H9 (cell line): Measurements from ENCODE around the gene ATP6AP1. TPM values are rescaled to one million over a fixed set of nuclear protein-coding genes. Genes with fewer than 3 reads are reported as not detected.
A peak's percentile ranks its signal among the peaks of the same experiment; 100 is the strongest.
"Not testable (repeated sequence)": the region's sequence is repeated elsewhere in the genome, so short reads cannot be mapped to it uniquely, and the experiment has no call there.

Experiments
- DNase-seq: peaks from one replicate; pipeline ENCODE4 v3.0.0-alpha.2; 2017
- H2AFZ ChIP-seq: one replicate; pipeline ENCODE4 v1.6.1; 2013; ENCODE audit warnings: mild to moderate bottlenecking, low read length, control low read depth, moderate library complexity
- H2AK5ac ChIP-seq: 2 replicates; pipeline ENCODE4 v1.6.1; 2013; ENCODE audit warnings: low read length, control low read depth, mixed read lengths; ENCODE audit not compliant: insufficient read length
- H2BK120ac ChIP-seq: one replicate; pipeline ENCODE4 v1.6.1; 2013; ENCODE audit warnings: low read depth, mild to moderate bottlenecking, low read length, control low read depth, inconsistent platforms; ENCODE audit not compliant: poor library complexity, severe bottlenecking
- H2BK12ac ChIP-seq: 2 replicates; pipeline ENCODE4 v1.6.1; 2013; ENCODE audit warnings: low read length, control low read depth, mixed read lengths, low read depth; ENCODE audit not compliant: insufficient read length
- H2BK15ac ChIP-seq: 2 replicates; pipeline ENCODE4 v1.6.1; 2013; ENCODE audit warnings: low read depth, low read length, control low read depth
- H2BK20ac ChIP-seq: one replicate; pipeline ENCODE4 v1.6.1; 2013; ENCODE audit warnings: low read depth, mild to moderate bottlenecking, low read length, control low read depth, inconsistent platforms; ENCODE audit not compliant: poor library complexity, severe bottlenecking
- H2BK5ac ChIP-seq: 2 replicates; pipeline ENCODE4 v1.6.1; 2013; ENCODE audit warnings: low read length, control low read depth, mixed read lengths; ENCODE audit not compliant: insufficient read length
- H3K14ac ChIP-seq: 2 replicates; pipeline ENCODE4 v1.6.1; 2013; ENCODE audit warnings: low read length, control low read depth; ENCODE audit not compliant: insufficient read depth
- H3K18ac ChIP-seq: 2 replicates; pipeline ENCODE4 v1.6.1; 2013; ENCODE audit warnings: low read depth, mild to moderate bottlenecking, mixed read lengths, low read length, control low read depth; ENCODE audit not compliant: insufficient read length
- H3K23ac ChIP-seq: 2 replicates; pipeline ENCODE4 v1.6.1; 2013; ENCODE audit warnings: low read length, control low read depth, mixed read lengths, low read depth; ENCODE audit not compliant: insufficient read length
- H3K23me2 ChIP-seq: 2 replicates; pipeline ENCODE4 v1.6.1; 2013; ENCODE audit warnings: low read depth, mild to moderate bottlenecking, mixed read lengths, low read length, control low read depth; ENCODE audit not compliant: insufficient read length, poor library complexity, severe bottlenecking
- H3K27ac ChIP-seq: 2 replicates; pipeline ENCODE4 v1.5.1; 2013; ENCODE audit warnings: low read length, control low read depth, mixed read lengths, low read depth; ENCODE audit not compliant: insufficient read length
- H3K27me3 ChIP-seq: 2 replicates; pipeline ENCODE4 v1.6.1; 2013; ENCODE audit warnings: low read length, control low read depth, inconsistent platforms; ENCODE audit not compliant: insufficient read depth
- H3K4ac ChIP-seq: 2 replicates; pipeline ENCODE4 v1.6.1; 2013; ENCODE audit warnings: low read depth, mild to moderate bottlenecking, control low read depth, inconsistent platforms, low read length, moderate library complexity
- H3K4me1 ChIP-seq: 2 replicates; pipeline ENCODE4 v1.6.1; 2013; ENCODE audit warnings: low read length, control low read depth, inconsistent platforms; ENCODE audit not compliant: insufficient read depth
- H3K4me2 ChIP-seq: 2 replicates; pipeline ENCODE4 v1.6.1; 2013; ENCODE audit warnings: low read length, control low read depth, mixed read lengths; ENCODE audit not compliant: insufficient read length, insufficient read depth
- H3K56ac ChIP-seq: 2 replicates; pipeline ENCODE4 v1.6.1; 2013; ENCODE audit warnings: low read depth, mild to moderate bottlenecking, mixed read lengths, low read length, control low read depth; ENCODE audit not compliant: insufficient read length
- H3K79me1 ChIP-seq: 2 replicates; pipeline ENCODE4 v1.6.1; 2013; ENCODE audit warnings: low read depth, mild to moderate bottlenecking, moderate library complexity, low read length, control low read depth, inconsistent platforms; ENCODE audit not compliant: insufficient read depth, poor library complexity, severe bottlenecking
- H3K79me2 ChIP-seq: 2 replicates; pipeline ENCODE4 v1.6.1; 2013; ENCODE audit warnings: low read length, control low read depth, inconsistent platforms; ENCODE audit not compliant: insufficient read depth
- H3K9ac ChIP-seq: 2 replicates; pipeline ENCODE4 v1.6.1; 2013; ENCODE audit warnings: low read length, control low read depth, mixed read lengths; ENCODE audit not compliant: insufficient read length; ENCODE audit errors: extremely low read depth
- H3K9me3 ChIP-seq: one replicate; pipeline ENCODE4 v1.6.1; 2013; ENCODE audit warnings: low read depth, low read length, inconsistent platforms; ENCODE audit not compliant: control insufficient read depth
- H3T11ph ChIP-seq: one replicate; pipeline ENCODE4 v1.6.1; 2013; ENCODE audit warnings: mild to moderate bottlenecking, low read length, control low read depth, inconsistent platforms
- H4K20me1 ChIP-seq: one replicate; pipeline ENCODE4 v1.6.1; 2013; ENCODE audit not compliant: control insufficient read depth, insufficient read length, insufficient read depth
- H4K5ac ChIP-seq: 2 replicates; pipeline ENCODE4 v1.6.1; 2013; ENCODE audit warnings: low read depth, mild to moderate bottlenecking, mixed read lengths, low read length, control low read depth; ENCODE audit not compliant: insufficient read length
- H4K8ac ChIP-seq: replicated peaks from 2 replicates; pipeline ENCODE4 v1.6.1; 2013; ENCODE audit warnings: low read length, control low read depth, mixed read lengths, low read depth; ENCODE audit not compliant: insufficient read length
- H4K91ac ChIP-seq: 2 replicates; pipeline ENCODE4 v1.6.1; 2013; ENCODE audit warnings: low read depth, mild to moderate bottlenecking, moderate library complexity, mixed read lengths, low read length, control low read depth; ENCODE audit not compliant: insufficient read length
- H3K27ac Mint-ChIP-seq, 3 experiments: 2 replicates in 2 of 3; 3 replicates in 1 of 3; pipeline ENCODE4 v1.8.0; 2020 to 2021; ENCODE audit warnings: mixed read lengths in 3 of 3, mild to moderate bottlenecking in 1 of 3, moderate library complexity in 1 of 3
- H3K27me3 Mint-ChIP-seq: 2 replicates; pipeline ENCODE4 v1.8.0; 2021; ENCODE audit warnings: low read depth, mild to moderate bottlenecking, moderate library complexity, mixed read lengths
- H3K36me3 Mint-ChIP-seq, 3 experiments: 2 replicates in 2 of 3; 3 replicates in 1 of 3; pipeline ENCODE4 v1.8.0; 2020 to 2021; ENCODE audit warnings: low read depth in 3 of 3, mixed read lengths in 3 of 3; ENCODE audit not compliant: insufficient read depth in 1 of 3
- H3K4me1 Mint-ChIP-seq, 2 experiments: 2 replicates each; pipeline ENCODE4 v1.8.0; 2020; ENCODE audit warnings: mixed read lengths in 2 of 2
- H3K4me3 Mint-ChIP-seq, 2 experiments: 2 replicates in 1 of 2; 3 replicates in 1 of 2; pipeline ENCODE4 v1.8.0; 2020 to 2021; ENCODE audit warnings: mild to moderate bottlenecking in 2 of 2, mixed read lengths in 2 of 2, moderate library complexity in 1 of 2
- H3K9me3 Mint-ChIP-seq, 2 experiments: 2 replicates in 1 of 2; 3 replicates in 1 of 2; pipeline ENCODE4 v1.8.0; 2020; ENCODE audit warnings: mild to moderate bottlenecking in 2 of 2, mixed read lengths in 2 of 2, moderate library complexity in 1 of 2
- WGBS: extraction: QIAGEN DNeasy Blood & Tissue Kit; methylation state at CpG from one replicate; pipeline ENCODE4 v1.1.7; 2013; ENCODE audit warnings: missing lambda C conversion rate, low lambda C conversion rate, mixed read lengths; ENCODE audit not compliant: insufficient read length; ENCODE audit errors: extremely low coverage; 5-methylcytosine and 5-hydroxymethylcytosine counted together
- total RNA-seq: library from RNA; stranded (reverse); gene quantifications from 2 replicates; pipeline ENCODE4 v1.2.1, GENCODE V29; 2021
- TF ChIP-seq, protein P1 (sequence below): fragments of 200-600 bp; sonication (generic); conservative IDR thresholded peaks from 3 replicates; pipeline ENCODE4 v1.8.0; 2021; ENCODE audit warnings: antibody characterized with exemption, mild to moderate bottlenecking

ATP6AP1 gene
- total RNA-seq, 1 experiment from 2014 or later, result 45.6 TPM

GRCh38 chrX:154399527-154400368, 28.7 kb upstream of the ATP6AP1 start:
- H3K14ac ChIP-seq, result 0 out of 2 replicates have a peak overlapping the region, but pooled peaks have one; percentile 39
- DNase-seq, result no peak
- no peak overlapping the region for H3K23ac ChIP-seq
- H4K5ac ChIP-seq, result no peak overlapping the region
- no peaks in the 10 kb centered on the region for H3K79me1 ChIP-seq
- H4K91ac ChIP-seq, result no peak overlapping the region
- no peaks in the 10 kb centered on the region for H4K20me1 ChIP-seq
- no CpG with 5 or more reads among the region's 14 CpGs for WGBS
- Mint-ChIP-seq H3K9me3 (peaks cover 70 to 71% of the 10 kb centered on the region in 2 experiments), H3K27ac (peak overlapping the region; percentile 97 to 99 (median 99); a peak in 6 of 7 replicates), H3K4me3 (peak overlapping the region; percentile 96 to 97), H3K27me3 (peaks cover 5% of the 10 kb centered on the region), H3K4me1 (peaks cover 0 to 15% of the 10 kb centered on the region in 2 experiments; a peak in 2 of 4 replicates), H3K36me3 (peaks cover 30 to 47% (median 36%) of the 10 kb centered on the region in 3 experiments)
- H3K9me3 ChIP-seq, result peaks cover 36% of the 10 kb centered on the region
- no peak overlapping the region for H2BK15ac ChIP-seq
- H2BK12ac ChIP-seq, result no peak overlapping the region
- peak overlapping the region; percentile 86 for H3K4me2 ChIP-seq
- TF ChIP-seq, protein P1, sequence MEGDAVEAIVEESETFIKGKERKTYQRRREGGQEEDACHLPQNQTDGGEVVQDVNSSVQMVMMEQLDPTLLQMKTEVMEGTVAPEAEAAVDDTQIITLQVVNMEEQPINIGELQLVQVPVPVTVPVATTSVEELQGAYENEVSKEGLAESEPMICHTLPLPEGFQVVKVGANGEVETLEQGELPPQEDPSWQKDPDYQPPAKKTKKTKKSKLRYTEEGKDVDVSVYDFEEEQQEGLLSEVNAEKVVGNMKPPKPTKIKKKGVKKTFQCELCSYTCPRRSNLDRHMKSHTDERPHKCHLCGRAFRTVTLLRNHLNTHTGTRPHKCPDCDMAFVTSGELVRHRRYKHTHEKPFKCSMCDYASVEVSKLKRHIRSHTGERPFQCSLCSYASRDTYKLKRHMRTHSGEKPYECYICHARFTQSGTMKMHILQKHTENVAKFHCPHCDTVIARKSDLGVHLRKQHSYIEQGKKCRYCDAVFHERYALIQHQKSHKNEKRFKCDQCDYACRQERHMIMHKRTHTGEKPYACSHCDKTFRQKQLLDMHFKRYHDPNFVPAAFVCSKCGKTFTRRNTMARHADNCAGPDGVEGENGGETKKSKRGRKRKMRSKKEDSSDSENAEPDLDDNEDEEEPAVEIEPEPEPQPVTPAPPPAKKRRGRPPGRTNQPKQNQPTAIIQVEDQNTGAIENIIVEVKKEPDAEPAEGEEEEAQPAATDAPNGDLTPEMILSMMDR, result no peak
- H2AK5ac ChIP-seq, result no peak overlapping the region
- no peak overlapping the region for H2BK120ac ChIP-seq
- H3K18ac ChIP-seq, result no peak overlapping the region
- H3K79me2 ChIP-seq, result peaks cover 3% of the 10 kb centered on the region; the same call in 1 of the 2 replicates
- no peaks in the 10 kb centered on the region for H3K4me1 ChIP-seq
- H4K8ac ChIP-seq, result no peak overlapping the region
- no peak overlapping the region for H3K4ac ChIP-seq
- no peak overlapping the region for H3K56ac ChIP-seq
- H2AFZ ChIP-seq, result no peak overlapping the region
- no peak overlapping the region for H3T11ph ChIP-seq
- no peak overlapping the region for H2BK5ac ChIP-seq
- H3K23me2 ChIP-seq, result peaks cover 16% of the 10 kb centered on the region
- H3K27ac ChIP-seq, result peak overlapping the region; percentile 70
- H3K9ac ChIP-seq, result peak overlapping the region; percentile 99
- H2BK20ac ChIP-seq, result no peak overlapping the region
- no peaks in the 10 kb centered on the region for H3K27me3 ChIP-seq

- not testable (repeated sequence) for H3K56ac ChIP-seq, H3K27me3 ChIP-seq, H3K4me1 ChIP-seq, H3K79me1 ChIP-seq, H2BK12ac ChIP-seq, H3K79me2 ChIP-seq, H2BK120ac ChIP-seq, H3K27ac ChIP-seq, H4K20me1 ChIP-seq, H4K91ac ChIP-seq, H3T11ph ChIP-seq, H4K5ac ChIP-seq, H3K14ac ChIP-seq, H3K18ac ChIP-seq, H3K4me2 ChIP-seq, H2AK5ac ChIP-seq, H2BK5ac ChIP-seq, H3K23ac ChIP-seq, H2AFZ ChIP-seq, H4K8ac ChIP-seq, H3K4ac ChIP-seq, H3K27me3 Mint-ChIP-seq, H2BK20ac ChIP-seq, DNase-seq, H3K9ac ChIP-seq, H2BK15ac ChIP-seq
- Mint-ChIP-seq H3K36me3 (peaks cover 30 to 47% (median 36%) of the 10 kb centered on the region in 3 experiments), H3K9me3 (peaks cover 75 to 76% of the 10 kb centered on the region in 2 experiments), H3K4me1 (peaks cover 0 to 15% of the 10 kb centered on the region in 2 experiments; a peak in 2 of 4 replicates), H3K27ac (peak overlapping the region in 1 of 3 experiments; percentile 74; a peak in 1 of 7 replicates), H3K4me3 (peak overlapping the region; percentile 96 to 97; a peak in 4 of 5 replicates)
- Histone ChIP-seq H3K23me2 (peaks cover 16% of the 10 kb centered on the region), H3K9me3 (peaks cover 36% of the 10 kb centered on the region)
- WGBS, result no CpG with 5 or more reads among the region's 6 CpGs
Observed at GRCh38 chrX:154400369-154400817, 28.1 kb upstream of the ATP6AP1 start.
